HT-29 (cell line): ENCODE results near the gene SLIT3. TPM values are rescaled to one million over a fixed set of nuclear protein-coding genes. Genes with fewer than 3 reads are reported as not detected.

ENCODE experiments used
- DNase-seq: peaks from one replicate; pipeline ENCODE4 v3.0.0-alpha.2; 2015; ENCODE audit warnings: low spot score
- total RNA-seq: library from RNA; depleted of rRNA; stranded (reverse); fragments of >200 nt; shearing (Covaris generic); gene quantifications from 2 replicates; pipeline ENCODE4 v1.2.3, GENCODE V29; 2014

Gene SLIT3
- total RNA-seq, 1 experiment from 2014 or later = not detected

GRCh38 chr5:168892618-168893186 lies 408.2 kb downstream of the SLIT3 start:
- DNase-seq = no peak

DNA sequence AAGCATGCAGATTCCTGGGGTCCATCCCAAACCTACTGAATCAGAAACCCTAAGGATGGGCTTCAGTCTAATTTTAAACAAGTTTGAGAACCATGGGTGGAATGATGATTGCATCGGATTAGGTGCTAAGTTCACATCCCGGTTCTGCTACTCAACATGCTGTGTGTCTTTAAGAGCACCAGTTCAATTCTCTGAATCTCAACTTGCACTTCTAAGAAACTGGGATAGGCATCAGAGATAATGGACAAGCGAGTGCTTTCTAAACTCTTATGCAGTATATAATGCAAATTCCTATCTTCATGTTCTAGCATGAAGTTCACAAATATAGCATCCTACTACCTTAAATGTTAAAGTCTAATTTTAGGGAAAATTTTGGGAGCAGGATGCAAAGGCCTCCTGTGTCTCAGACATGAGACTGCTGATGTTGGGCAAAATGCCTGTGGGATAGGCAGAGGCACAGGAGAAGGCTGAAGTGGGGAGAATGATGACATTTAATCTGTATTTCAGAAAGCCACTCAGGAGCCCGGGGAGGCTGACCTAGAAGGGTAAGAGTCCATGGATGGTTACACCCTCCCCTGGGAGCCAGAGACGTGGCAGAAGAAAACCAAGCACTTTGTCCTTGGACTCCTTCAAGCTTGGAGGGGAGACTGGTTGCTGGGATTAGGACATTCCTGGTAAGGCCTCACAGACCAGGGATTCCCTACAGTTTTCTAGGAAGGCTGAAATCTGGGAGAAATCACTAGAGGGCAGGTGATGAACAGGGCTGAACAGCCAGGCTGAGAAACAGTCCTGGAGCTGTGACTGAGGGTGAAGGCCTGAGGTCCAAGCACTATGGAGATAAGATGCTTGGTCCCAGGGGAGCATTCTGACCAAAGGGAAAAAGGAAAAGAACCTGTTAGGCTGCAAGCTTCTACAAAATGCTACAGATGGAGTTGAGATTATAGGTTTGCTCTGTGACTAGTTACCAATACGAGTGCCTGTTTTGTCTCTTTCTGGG lies 409.8 kb downstream of the SLIT3 start:
- no peak for DNase-seq

GRCh38 chr5:168889039-168889438 lies 411.9 kb downstream of the SLIT3 start:
- DNase-seq = no peak

- no peak for DNase-seq
Observed at GRCh38 chr5:168887931-168888330, 413.0 kb downstream of the SLIT3 start.

- no peak for DNase-seq
Observed at GRCh38 chr5:168886157-168886556, 414.8 kb downstream of the SLIT3 start.

DNA sequence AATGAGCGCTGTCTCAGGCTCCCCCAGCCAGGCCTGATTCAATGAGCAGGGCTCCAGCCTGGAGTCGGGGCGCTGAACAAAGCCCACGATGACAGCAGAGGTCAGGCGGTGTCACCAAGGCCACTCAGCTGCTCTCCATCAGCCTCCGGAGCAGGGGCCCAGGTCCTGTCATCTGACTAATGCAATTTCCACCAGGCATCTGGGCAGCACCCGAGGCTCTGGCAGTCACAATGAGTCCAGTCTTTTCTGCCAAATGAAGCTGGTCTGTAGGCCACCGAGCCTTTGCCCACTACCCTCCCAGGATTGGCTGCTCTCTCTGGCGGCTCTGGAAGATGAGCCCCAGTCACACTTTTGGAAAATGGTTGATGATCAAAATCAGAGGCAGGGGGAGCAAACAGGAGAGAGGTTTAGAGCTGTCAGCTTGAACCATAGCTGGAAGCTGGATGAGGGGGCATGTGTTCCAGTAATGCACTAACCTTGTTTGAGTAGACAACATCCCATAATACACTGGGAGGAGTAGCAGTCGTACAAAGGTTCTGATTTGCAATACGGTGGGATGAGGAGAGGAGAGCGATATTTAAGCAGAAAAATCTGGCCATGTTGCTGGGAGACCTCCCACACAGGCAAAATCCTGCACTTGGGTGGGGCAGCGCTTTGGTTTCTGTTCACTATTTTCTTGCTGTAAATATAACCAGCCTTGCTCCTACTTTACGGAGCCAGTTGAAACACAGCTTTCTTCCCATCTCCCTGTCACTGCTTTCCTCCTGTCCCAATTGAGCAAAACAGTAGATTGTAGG lies 415.4 kb downstream of the SLIT3 start:
- no peak for DNase-seq

GRCh38 chr5:168883991-168884390 lies 416.9 kb downstream of the SLIT3 start:
- DNase-seq = no peak

GRCh38 chr5:168883281-168883741 lies 417.6 kb downstream of the SLIT3 start:
- no peak for DNase-seq

- no peak for DNase-seq
Observed at GRCh38 chr5:168882283-168882682, 418.7 kb downstream of the SLIT3 start.

DNA sequence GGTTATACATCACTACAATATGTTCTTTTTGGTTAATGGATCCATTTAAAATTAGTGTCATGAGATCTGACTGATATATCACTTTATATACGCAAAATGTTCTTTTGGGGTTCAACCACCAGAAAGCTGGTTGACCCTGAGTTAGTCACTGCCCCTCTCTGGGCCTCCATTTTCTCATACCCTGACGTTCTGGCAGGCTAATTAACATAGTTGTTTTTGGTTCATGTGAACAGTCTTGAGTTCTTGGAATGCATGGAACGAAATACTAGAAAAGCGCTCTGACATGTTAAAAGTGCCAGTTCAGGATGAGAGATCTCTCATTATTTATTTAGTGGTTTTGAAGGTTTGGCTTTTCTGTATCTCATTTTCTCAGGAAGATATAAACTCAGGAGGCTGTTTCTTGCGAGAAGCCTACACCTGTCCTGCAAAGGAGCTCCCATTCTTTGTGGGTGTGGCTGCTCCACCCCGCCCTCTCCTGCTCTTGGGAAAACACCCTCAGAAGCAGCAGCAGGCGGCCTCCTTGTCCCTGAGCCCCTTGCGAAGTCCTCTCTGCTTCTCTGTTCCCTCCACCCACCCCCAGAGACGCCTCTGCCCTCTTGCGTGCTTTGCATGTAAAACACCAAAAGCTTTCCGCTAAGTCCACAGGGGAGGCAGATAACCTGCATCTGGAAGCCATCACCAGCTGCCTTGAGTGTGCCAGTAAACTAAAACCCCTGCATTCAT lies 419.4 kb downstream of the SLIT3 start:
- no peak for DNase-seq

GRCh38 chr5:168879929-168880328 lies 421.0 kb downstream of the SLIT3 start:
- DNase-seq = no peak

DNA sequence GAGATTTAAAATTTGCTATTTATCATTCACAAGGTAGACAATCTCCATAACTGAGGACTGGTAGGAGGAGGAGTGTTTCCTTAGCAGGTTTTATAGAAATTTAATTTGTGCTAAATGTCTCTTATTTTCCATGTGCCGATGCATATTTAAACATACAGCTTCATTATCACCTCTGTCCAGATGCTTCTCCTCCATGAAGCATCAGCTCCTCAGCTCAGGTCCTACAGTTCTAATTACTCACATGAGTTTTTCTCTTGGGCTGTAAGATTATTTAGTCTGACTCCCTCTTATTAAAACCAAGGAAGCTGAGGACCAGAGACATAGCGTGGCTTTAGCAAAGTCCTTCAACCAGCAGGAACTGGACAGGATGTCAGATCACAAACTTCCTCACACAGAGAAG lies 421.6 kb downstream of the SLIT3 start:
- DNase-seq = no peak

GRCh38 chr5:168878135-168878745 lies 422.7 kb downstream of the SLIT3 start:
- DNase-seq = no peak

- no peak for DNase-seq
Observed at GRCh38 chr5:168877132-168877892, 423.6 kb downstream of the SLIT3 start.

- no peak for DNase-seq
Observed at GRCh38 chr5:168876419-168876818, 424.5 kb downstream of the SLIT3 start.

- DNase-seq = no peak
Observed at GRCh38 chr5:168875832-168876231, 425.1 kb downstream of the SLIT3 start.

DNA sequence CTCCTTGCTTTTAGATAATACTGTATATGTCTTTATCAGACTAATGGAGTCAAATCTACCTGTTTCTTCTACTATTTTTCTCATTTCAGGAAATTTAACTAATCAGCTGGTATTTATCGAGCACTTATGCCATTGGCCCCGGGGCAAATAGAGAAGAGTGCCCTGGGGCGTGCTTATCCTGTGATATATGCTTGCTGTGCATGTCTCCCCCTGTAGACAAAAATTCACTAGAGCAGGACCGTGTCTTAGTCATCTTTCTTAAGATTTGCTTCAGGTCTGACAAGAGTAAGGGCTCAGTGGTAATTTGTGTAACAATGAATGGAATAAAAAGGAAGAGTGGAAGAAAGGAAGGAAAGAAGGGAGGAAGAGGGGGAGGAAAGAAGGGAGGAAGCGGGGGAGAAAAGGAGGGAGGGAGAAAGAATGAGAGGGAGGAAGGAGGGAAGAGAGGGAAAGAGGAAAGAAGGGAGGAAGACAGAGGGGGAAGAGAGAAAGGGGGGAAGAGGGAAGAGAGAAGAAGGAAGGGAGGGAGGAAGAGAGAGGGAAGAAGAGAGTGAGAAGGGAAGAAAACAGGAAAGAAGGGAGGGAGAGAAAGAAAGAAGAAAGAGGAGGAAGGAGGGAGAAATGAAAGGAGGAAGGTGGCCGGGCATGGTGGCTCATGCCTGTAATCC lies 426.1 kb downstream of the SLIT3 start:
- peak; percentile 41 for DNase-seq

DNA sequence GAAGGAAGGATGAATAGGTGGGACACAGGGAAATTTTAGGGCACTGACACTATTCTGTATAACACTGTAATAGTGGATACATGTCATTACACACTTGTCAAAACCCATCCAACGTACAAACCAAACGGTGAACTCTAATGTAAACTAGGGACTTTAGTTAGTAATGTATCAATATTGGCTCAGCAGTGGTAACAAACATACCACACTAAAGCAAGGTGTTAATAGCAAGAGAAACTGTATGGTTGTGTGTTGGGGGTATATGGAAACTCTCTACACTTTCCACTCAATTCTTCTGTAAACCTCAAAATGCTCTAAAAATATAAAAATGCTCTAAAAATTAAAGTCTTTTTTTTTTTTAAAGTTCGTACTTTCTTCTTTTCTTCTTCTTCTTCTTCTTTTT lies 428.7 kb downstream of the SLIT3 start:
- no peak for DNase-seq

DNA sequence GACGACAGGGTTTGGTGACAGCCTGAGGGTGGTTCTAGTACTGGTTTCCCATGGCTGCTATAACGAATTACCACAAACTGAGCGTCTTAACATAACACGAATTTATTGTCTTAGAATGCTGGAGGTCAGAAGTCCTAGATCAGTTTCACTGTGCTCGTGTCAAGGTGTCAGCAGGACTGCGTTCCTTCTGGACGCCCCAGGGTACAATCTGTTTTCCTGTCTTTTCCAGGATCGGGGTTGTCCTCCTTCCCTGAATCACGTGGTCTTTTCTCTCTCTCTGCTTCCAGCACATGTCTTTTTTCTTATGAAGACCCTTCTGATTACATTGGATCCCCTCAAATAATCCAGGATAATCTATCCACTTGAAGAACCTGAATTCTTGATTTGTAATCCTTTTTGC lies 430.0 kb downstream of the SLIT3 start:
- DNase-seq = no peak
